ENCODE results near the gene ABLIM2. TPM values are rescaled to one million over a fixed set of nuclear protein-coding genes. Genes with fewer than 3 reads are reported as not detected.

ABLIM2 gene
- total and polyA plus RNA-seq, 2 of the 8 experiments (the other 6 are each of a cell fraction or from before 2014, with no cell fraction given): 2.8 to 3.0 TPM

DNA sequence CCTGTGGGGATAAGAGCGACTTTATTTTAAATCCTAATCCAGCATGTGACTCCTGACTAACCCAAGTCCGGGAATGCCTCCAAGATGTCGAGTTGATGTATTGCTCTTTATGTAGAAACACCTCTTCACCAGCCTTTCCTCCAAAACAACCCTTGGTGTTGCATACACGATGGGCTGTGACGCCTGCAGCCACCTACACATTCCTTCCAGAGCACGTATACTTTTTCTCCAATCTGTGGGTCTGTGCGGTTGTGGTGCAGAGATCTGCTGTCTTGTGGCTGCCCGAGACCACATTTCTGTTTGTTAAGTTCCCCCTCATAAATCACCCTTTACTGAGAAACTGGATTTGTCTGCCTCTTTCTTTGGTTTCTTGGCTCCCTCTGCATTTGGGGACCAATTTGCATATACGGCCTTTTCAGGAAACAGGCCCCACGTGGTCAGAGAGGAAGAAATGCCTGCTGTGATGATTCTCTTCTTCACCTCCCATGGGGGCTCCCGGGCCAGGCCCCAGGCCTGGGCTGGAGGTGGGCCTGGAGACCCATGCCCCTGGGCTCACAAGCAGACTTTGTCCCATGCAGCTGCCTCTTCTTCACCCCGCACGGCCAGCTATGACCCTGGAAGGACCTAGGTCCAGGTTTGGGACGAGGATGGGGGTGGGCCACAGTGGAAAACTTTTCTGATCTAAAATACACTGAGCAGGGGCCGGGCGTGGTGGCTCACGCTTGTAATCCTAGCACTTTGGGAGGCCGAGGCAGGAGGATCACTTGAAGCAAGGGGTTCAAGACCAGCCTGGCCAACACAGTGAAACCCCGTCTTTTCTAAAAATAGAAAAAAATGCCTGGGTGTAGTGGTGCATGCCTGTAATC, 197.6 kb downstream of the ABLIM2 start (continued):
- no peak for TF ChIP-seq EZH2 (IDR thresholded peaks at IDR 0.05; ENCODE audit: low read depth, low read length, severe bottlenecking)
- TF ChIP-seq, protein P1, sequence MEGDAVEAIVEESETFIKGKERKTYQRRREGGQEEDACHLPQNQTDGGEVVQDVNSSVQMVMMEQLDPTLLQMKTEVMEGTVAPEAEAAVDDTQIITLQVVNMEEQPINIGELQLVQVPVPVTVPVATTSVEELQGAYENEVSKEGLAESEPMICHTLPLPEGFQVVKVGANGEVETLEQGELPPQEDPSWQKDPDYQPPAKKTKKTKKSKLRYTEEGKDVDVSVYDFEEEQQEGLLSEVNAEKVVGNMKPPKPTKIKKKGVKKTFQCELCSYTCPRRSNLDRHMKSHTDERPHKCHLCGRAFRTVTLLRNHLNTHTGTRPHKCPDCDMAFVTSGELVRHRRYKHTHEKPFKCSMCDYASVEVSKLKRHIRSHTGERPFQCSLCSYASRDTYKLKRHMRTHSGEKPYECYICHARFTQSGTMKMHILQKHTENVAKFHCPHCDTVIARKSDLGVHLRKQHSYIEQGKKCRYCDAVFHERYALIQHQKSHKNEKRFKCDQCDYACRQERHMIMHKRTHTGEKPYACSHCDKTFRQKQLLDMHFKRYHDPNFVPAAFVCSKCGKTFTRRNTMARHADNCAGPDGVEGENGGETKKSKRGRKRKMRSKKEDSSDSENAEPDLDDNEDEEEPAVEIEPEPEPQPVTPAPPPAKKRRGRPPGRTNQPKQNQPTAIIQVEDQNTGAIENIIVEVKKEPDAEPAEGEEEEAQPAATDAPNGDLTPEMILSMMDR (IDR thresholded peaks at IDR 0.05; ENCODE audit: control extremely low read depth in 1 of 3, insufficient read depth in 1 of 3, low read depth in 1 of 3, low read length in 3 of 3): no peak
- TF ChIP-seq POLR2AphosphoS5 (IDR thresholded peaks at IDR 0.05; ENCODE audit: low read depth, low read length): no peak
- TF ChIP-seq BACH1 (IDR thresholded peaks at IDR 0.05; ENCODE audit: low read length): no peak
- no peak for TF ChIP-seq MAFK (IDR thresholded peaks at IDR 0.05; ENCODE audit: low read depth, low read length)
- no peak for TF ChIP-seq SUZ12 (IDR thresholded peaks at IDR 0.05; ENCODE audit: low read length)
- TF ChIP-seq BCL11A (IDR thresholded peaks at IDR 0.05; ENCODE audit: low read depth in 2 of 2, low read length in 2 of 2): no peak
- TF ChIP-seq GTF2F1 (IDR thresholded peaks at IDR 0.05; ENCODE audit: borderline replicate concordance, low read depth, low read length): no peak

Measured in H1 (cell line).